Measurements from ENCODE around the gene YES1.
"Not testable (repeated sequence)": the region's sequence is repeated elsewhere in the genome, so short reads cannot be mapped to it uniquely, and the experiment has no call there.

YES1 gene

GRCh38 chr18:683531-683930 lies 128.5 kb downstream of the YES1 start:
- no peak for DNase-seq (ENCODE audit: low read depth in 2 of 2)

DNA sequence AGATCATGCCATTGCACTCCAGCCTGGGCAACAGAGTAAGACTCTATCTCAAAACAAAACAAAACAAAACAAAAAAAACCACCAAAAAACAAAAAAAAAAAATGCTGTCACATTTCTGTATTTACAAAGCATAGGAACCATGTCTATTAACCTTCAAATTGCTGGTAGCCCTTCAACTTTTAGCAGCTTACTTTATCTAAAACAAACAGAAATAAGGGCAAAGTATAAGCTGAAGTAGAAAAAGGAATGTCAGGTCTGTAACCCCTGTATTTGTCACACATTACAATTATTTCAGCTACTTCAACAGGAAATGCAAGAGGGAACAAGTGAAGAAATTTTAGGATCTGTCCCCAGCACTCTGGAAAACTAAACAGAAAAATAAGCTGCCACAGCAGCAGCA lies 129.2 kb downstream of the YES1 start:
- DNase-seq (ENCODE audit: low read depth in 2 of 2), result no peak

DNA sequence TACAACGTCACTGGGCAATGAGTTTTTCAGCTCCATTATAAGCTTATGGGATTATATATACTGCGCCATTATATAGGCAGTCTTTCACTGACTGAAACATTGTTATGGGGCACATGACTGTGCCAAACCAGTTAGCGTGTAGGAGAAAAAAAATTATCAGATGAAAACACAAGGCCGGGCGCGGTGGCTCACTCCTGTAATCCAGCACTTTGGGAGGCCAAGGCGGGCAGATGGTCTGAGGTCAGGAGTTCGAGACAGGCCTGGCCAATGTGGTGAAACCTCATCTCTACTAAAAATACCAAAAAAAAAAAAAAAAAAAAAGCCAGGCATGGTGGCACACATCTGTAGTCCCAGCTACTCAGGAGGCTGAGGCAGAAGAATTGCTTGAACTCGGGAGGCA lies 129.6 kb downstream of the YES1 start:
- not testable (repeated sequence) for DNase-seq (ENCODE audit: low read depth in 2 of 2)

GRCh38 chr18:681985-682384 lies 130.1 kb downstream of the YES1 start:
- DNase-seq (ENCODE audit: low read depth in 2 of 2), result peak in 1 of 2 donors; percentile 12

DNA sequence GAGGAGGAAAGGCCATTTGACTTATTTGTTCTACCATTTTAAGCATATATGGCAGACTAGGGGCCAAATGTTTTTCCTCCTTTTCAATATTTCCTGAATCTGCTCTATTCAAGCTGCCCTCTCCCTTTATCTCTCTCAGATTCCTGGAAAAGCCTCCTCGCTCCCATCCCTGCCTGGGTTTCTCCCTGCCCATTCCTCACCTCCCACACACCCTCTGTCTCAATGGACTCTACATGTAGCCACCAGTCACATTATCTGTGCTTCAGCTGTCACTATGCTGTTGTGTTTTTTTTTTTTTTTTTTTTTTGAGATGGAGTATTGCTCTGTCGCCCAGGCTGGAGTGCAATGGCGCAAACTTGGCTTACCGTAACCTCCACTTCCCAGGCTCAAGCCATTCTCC lies 131.7 kb downstream of the YES1 start:
- no peak for DNase-seq (ENCODE audit: low read depth in 2 of 2)

DNA sequence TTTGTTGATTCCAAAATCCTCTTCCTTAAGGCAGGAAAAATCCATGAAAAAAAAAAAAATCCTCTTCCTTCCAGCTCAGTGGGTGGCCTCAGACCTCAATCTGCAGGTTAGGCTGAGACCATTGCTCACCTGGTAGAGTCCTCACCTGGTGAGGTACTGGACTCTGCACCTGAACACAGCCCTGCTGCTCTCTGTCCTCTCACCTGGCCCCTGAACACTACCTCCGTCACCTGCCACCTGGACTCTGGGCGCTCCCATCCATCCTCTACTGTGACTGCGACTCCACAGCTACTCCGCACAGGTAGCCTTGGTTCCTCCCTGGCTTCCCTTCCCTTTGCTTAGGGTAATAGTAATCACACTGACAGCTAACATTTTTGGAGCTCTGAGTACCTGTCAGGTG lies 132.5 kb downstream of the YES1 start:
- DNase-seq (ENCODE audit: low read depth in 2 of 2), result no peak

- DNase-seq (ENCODE audit: low read depth in 2 of 2), result no peak
Observed at GRCh38 chr18:678482-679182, 133.4 kb downstream of the YES1 start.

GRCh38 chr18:677951-678381 lies 134.1 kb downstream of the YES1 start:
- DNase-seq (ENCODE audit: low read depth in 2 of 2), result no peak

- no peak for DNase-seq (ENCODE audit: low read depth in 2 of 2)
Observed at GRCh38 chr18:677145-677544, 134.9 kb downstream of the YES1 start.

DNA sequence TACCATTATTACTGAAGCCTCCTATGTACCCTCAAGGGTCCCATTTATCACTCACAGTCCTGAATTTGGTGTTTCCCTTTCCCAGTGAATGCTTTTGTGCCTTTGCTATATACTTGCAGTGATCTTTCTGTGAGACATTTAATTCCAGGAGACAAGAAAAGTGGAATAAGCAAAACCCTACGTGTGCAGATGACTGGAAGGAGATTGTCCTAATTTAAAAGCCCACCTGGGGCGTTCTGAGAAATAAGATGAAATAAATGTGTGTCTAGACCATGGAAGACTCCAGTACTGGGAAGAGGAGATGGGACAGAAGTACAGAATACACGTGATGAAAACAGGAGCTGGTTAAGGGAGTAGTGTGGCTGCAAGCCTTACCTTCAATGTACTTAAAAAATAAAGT lies 135.3 kb downstream of the YES1 start:
- DNase-seq (ENCODE audit: low read depth in 2 of 2), result no peak

GRCh38 chr18:676069-676468 lies 136.0 kb downstream of the YES1 start:
- no peak for DNase-seq (ENCODE audit: low read depth in 2 of 2)

DNA sequence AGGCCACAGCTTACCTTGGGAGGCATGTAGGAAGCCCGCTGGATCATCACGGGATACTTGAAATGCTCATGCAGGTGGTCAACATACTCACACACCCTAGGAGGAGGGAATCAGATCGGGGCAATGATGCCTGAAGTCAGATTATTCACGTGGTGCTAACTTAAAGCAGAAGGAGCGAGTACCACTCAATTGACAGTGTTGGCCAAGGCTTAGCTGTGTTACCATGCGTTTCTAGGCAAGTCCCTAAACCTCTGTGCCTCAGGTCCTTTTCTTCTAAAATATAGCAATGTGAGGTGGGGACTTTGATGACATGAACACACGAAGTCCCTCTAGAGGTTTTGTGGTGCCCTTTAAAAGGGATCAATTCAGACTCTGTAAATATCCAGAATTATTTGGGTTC lies 136.7 kb downstream of the YES1 start:
- DNase-seq (ENCODE audit: low read depth in 2 of 2), result no peak

DNA sequence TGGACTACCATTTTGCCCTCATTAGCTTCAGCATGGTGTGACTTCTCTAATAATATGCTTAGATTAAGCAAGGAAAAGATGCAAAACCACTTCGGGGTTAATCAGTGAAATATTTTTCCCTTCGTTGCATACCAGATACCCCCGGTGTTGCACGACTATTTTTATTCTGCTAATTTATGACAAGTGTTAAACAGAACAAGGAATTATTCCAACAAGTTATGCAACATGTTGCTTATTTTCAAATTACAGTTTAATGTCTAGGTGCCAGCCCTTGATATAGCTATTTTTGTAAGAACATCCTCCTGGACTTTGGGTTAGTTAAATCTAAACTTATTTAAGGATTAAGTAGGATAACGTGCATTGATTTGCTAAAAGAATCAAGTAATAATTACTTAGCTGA lies 138.3 kb downstream of the YES1 start:
- DNase-seq (ENCODE audit: low read depth in 2 of 2), result no peak

- DNase-seq (ENCODE audit: low read depth in 2 of 2), result no peak
Observed at GRCh38 chr18:673317-673716, 138.7 kb downstream of the YES1 start.
